Measurements from ENCODE around the gene ABCB1.

DNA sequence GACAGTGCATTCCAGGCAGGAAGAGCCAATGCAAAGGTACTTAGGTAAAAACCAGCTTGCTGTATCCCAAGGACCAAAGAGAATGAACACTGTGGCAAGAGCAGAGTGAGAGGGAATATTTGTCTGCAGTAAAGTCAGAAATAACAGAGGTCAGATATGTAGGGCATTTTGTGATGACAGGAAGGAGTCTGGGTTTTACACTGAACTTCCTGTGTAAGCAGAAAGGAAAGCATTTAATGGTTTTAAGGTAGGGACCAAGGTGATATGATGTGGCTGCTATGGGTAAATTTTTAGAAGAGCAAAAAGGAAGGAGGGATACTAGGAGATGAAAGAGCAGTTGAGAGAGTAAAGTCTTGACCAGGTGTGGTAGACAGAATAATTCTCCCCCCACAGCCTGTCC, 10.1 kb downstream of the ABCB1 start:
- TF ChIP-seq, protein P1, sequence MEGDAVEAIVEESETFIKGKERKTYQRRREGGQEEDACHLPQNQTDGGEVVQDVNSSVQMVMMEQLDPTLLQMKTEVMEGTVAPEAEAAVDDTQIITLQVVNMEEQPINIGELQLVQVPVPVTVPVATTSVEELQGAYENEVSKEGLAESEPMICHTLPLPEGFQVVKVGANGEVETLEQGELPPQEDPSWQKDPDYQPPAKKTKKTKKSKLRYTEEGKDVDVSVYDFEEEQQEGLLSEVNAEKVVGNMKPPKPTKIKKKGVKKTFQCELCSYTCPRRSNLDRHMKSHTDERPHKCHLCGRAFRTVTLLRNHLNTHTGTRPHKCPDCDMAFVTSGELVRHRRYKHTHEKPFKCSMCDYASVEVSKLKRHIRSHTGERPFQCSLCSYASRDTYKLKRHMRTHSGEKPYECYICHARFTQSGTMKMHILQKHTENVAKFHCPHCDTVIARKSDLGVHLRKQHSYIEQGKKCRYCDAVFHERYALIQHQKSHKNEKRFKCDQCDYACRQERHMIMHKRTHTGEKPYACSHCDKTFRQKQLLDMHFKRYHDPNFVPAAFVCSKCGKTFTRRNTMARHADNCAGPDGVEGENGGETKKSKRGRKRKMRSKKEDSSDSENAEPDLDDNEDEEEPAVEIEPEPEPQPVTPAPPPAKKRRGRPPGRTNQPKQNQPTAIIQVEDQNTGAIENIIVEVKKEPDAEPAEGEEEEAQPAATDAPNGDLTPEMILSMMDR (IDR thresholded peaks at IDR 0.05): no peak
- TF ChIP-seq POLR2A (IDR thresholded peaks at IDR 0.05): no peak
